ENCODE measurements around the gene YEATS2.
A peak's percentile ranks its signal among the peaks of the same experiment; 100 is the strongest.

Gene YEATS2

GRCh38 chr3:183792976-183793375 lies 95.4 kb downstream of the YEATS2 start:
- in situ Hi-C loops (cut with HindIII; ENCODE audit: low pct_unique_long_range_greater_than_20kb, low sequenced_read_pairs): no loop called here
- no peak for DNase-seq (ENCODE audit: low read depth in 1 of 2, low spot score in 1 of 2)
- TF ChIP-seq JUND (IDR thresholded peaks at IDR 0.05; ENCODE audit: low read depth): no peak

- no peak for TF ChIP-seq JUND (IDR thresholded peaks at IDR 0.05; ENCODE audit: low read depth)
- no peak for DNase-seq (ENCODE audit: low read depth in 1 of 2, low spot score in 1 of 2)
- in situ Hi-C loops (cut with HindIII; ENCODE audit: low pct_unique_long_range_greater_than_20kb, low sequenced_read_pairs): no loop called here
These were observed 96.9 kb downstream of the YEATS2 start for GRCh38 chr3:183794452-183794851.

GRCh38 chr3:183796372-183796771 lies 98.8 kb downstream of the YEATS2 start:
- in situ Hi-C loops (cut with HindIII; ENCODE audit: low pct_unique_long_range_greater_than_20kb, low sequenced_read_pairs): no loop called here
- TF ChIP-seq JUND (IDR thresholded peaks at IDR 0.05; ENCODE audit: low read depth): no peak
- no peak for DNase-seq (ENCODE audit: low read depth in 1 of 2, low spot score in 1 of 2)

- DNase-seq (ENCODE audit: low read depth in 1 of 2, low spot score in 1 of 2): no peak
- in situ Hi-C loops (cut with HindIII; ENCODE audit: low pct_unique_long_range_greater_than_20kb, low sequenced_read_pairs): no loop called here
- no peak for TF ChIP-seq JUND (IDR thresholded peaks at IDR 0.05; ENCODE audit: low read depth)
These were observed 100.4 kb downstream of the YEATS2 start for GRCh38 chr3:183797996-183798395.

GRCh38 chr3:183799461-183799860 lies 101.9 kb downstream of the YEATS2 start:
- TF ChIP-seq JUND (IDR thresholded peaks at IDR 0.05; ENCODE audit: low read depth): no peak
- no peak for DNase-seq (ENCODE audit: low read depth in 1 of 2, low spot score in 1 of 2)
- in situ Hi-C loops (cut with HindIII; ENCODE audit: low pct_unique_long_range_greater_than_20kb, low sequenced_read_pairs): no loop called here

- in situ Hi-C loops (cut with HindIII; ENCODE audit: low pct_unique_long_range_greater_than_20kb, low sequenced_read_pairs): no loop called here
- TF ChIP-seq JUND (IDR thresholded peaks at IDR 0.05; ENCODE audit: low read depth): no peak
- no peak for DNase-seq (ENCODE audit: low read depth in 1 of 2, low spot score in 1 of 2)
These were observed 102.8 kb downstream of the YEATS2 start for GRCh38 chr3:183800243-183800863.

GRCh38 chr3:183801601-183802000 lies 104.0 kb downstream of the YEATS2 start:
- TF ChIP-seq JUND (IDR thresholded peaks at IDR 0.05; ENCODE audit: low read depth): no peak
- DNase-seq (ENCODE audit: low read depth in 1 of 2, low spot score in 1 of 2): no peak
- in situ Hi-C loops (cut with HindIII; ENCODE audit: low pct_unique_long_range_greater_than_20kb, low sequenced_read_pairs): no loop called here

GRCh38 chr3:183802989-183803388 lies 105.4 kb downstream of the YEATS2 start:
- no peak for DNase-seq (ENCODE audit: low read depth in 1 of 2, low spot score in 1 of 2)
- no peak for TF ChIP-seq JUND (IDR thresholded peaks at IDR 0.05; ENCODE audit: low read depth)
- in situ Hi-C loops (cut with HindIII; ENCODE audit: low pct_unique_long_range_greater_than_20kb, low sequenced_read_pairs): no loop called here

- DNase-seq (ENCODE audit: low read depth in 1 of 2, low spot score in 1 of 2): no peak
These were observed 109.7 kb downstream of the YEATS2 start for GRCh38 chr3:183807209-183807728.

GRCh38 chr3:183807881-183808280 lies 110.3 kb downstream of the YEATS2 start:
- in situ Hi-C loops (cut with HindIII; ENCODE audit: low pct_unique_long_range_greater_than_20kb, low sequenced_read_pairs): no loop called here
- no peak for DNase-seq (ENCODE audit: low read depth in 1 of 2, low spot score in 1 of 2)
- no peak for TF ChIP-seq JUND (IDR thresholded peaks at IDR 0.05; ENCODE audit: low read depth)

More at GRCh38 chr3:183807209-183807728, 109.7 kb downstream of the YEATS2 start:
- in situ Hi-C loops (cut with HindIII; ENCODE audit: low pct_unique_long_range_greater_than_20kb, low sequenced_read_pairs): no loop called here
- no peak for TF ChIP-seq JUND (IDR thresholded peaks at IDR 0.05; ENCODE audit: low read depth)

GRCh38 chr3:183808355-183808754 lies 110.8 kb downstream of the YEATS2 start:
- no peak for DNase-seq (ENCODE audit: low read depth in 1 of 2, low spot score in 1 of 2)
- in situ Hi-C loops (cut with HindIII; ENCODE audit: low pct_unique_long_range_greater_than_20kb, low sequenced_read_pairs): no loop called here
- no peak for TF ChIP-seq JUND (IDR thresholded peaks at IDR 0.05; ENCODE audit: low read depth)

GRCh38 chr3:183809270-183809669 lies 111.7 kb downstream of the YEATS2 start:
- peak in 1 of 2 experiments; percentile 62 for DNase-seq (ENCODE audit: low read depth in 1 of 2, low spot score in 1 of 2)
- in situ Hi-C loops (cut with HindIII; ENCODE audit: low pct_unique_long_range_greater_than_20kb, low sequenced_read_pairs): no loop called here
- no peak for TF ChIP-seq JUND (IDR thresholded peaks at IDR 0.05; ENCODE audit: low read depth)

GRCh38 chr3:183810643-183811594 lies 113.3 kb downstream of the YEATS2 start:
- DNase-seq (ENCODE audit: low read depth in 1 of 2, low spot score in 1 of 2): no peak
- in situ Hi-C loops (cut with HindIII; ENCODE audit: low pct_unique_long_range_greater_than_20kb, low sequenced_read_pairs): no loop called here
- TF ChIP-seq JUND (IDR thresholded peaks at IDR 0.05; ENCODE audit: low read depth): no peak

Data from T47D (cell line).